Activated T-cell treated with anti-CD3 and anti-CD28 coated beads for 48 hours (primary cell): Measurements from ENCODE around the gene ALK.

Experiments used
- DNase-seq: peaks from one replicate; pipeline ENCODE4 v3.0.0-alpha.2; 2020; ENCODE audit warnings: low read depth

The ALK gene

GRCh38 chr2:29921560-29921915 lies at the start of gene ALK:
Gene ALK (minus strand): TSS chr2:29921586. CDS start chr2:29920659, 927 bp downstream.
- peak; percentile 75 for DNase-seq

DNA sequence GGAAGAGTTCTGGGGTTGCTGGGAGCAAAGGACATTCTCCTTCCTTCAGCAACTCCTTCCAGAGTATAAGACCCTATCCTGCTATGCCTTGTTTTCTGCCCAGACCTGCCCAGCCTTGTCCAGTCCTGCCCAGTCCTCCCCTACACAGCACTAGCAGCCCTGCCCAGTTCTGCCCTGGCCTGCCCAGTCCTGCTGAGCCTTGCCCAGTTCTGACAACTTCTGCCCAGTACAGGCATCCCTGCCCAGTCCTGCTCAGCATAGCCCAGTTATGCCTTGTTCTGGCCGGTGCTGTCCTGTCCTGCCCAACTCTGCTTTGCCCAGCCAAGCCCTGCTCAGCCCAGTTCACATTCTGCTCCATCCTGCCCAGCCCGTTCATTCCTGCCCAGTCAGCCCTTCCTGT lies 44.9 kb upstream of the ALK start:
- no peak for DNase-seq

DNA sequence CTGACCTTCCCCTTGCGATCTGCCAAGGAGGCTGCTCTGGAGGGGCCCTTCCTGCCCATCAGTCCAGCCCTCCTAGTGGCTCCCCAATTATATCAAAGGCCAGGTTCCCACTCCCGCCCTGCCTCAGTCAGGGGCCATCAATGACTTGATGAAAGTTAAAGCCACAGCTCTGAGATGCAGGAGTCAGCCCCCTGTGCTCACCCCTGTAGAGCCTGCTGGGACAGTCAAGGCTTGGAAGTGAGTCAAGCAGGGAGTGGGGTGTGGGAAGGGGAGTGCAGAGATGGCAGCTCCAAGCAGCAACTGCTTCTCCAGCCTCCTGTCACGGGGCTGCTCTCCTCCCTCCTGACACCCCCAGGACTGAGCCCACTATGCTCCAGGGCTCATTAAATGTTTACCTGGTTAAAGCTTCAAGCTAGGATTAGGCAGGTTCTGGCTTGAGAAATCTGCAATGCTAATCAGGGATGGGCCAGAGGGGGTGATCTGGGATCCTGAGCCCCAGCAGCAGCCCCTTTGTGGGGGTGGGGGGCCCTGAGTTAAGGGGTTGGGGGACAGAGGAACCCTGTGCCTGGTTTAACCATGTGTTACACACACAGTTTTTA lies 42.7 kb upstream of the ALK start:
- no peak for DNase-seq

- no peak for DNase-seq
Measured at GRCh38 chr2:29962922-29963321, 41.5 kb upstream of the ALK start.

- DNase-seq, result no peak
Measured at GRCh38 chr2:29954316-29954715, 32.9 kb upstream of the ALK start.

DNA sequence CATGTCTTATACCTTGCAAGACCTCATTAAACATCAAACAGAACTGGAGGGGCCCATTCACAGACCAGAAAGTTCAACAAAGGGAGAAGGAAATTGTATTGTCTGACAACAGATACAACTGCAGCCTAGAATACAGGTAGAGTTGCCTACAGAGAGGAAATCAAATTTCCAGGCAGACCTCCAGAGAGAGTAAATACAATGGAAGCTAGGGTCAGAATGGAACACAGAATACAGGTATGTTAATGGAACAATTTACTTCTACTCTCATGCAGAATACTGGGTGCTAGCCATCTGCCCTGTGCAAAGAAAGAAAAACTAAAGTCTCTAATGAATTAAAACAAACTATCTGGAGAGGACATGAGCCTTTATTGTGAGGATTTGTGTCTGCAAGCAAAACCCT lies 31.6 kb upstream of the ALK start:
- DNase-seq, result no peak

DNA sequence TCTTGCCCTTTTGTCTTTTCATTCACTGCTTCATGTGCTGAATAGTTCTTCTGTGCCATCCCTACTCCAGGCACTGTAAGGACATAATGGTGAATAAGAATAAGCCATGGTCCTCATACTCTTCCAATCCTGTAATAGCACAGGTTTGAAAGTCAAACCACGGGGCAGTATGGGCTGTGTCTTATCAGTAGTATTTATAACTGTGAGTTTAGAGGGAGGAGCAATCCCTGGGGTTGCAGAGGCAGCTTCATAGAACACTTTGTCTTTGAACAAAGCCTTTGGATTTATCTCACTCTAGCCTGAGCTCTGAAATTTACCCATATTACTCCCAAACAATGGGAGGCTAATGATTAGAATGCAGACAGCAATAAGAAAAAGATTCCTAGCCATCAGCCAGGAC lies 30.2 kb upstream of the ALK start:
- no peak for DNase-seq

- DNase-seq, result no peak
Measured at GRCh38 chr2:29950481-29950880, 29.1 kb upstream of the ALK start.

DNA sequence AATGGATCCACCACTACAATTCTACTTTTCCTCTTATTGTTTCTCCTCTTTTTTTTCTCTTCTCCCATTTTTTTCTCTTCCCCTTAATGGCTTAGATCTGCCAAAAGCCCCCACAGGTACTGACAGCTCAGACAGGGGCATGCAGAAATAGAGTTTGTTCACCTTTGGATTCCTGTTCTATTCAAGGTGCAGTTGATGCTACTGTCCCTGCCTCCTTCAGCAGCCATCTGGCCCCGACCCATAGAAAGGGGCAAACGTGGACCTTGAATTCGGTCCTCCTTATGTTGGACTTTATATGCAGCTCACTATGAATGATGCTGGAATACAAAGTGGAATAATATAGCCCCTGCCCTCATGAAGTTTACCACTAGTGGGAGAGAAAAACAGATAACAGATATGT lies 27.7 kb upstream of the ALK start:
- DNase-seq, result no peak

GRCh38 chr2:29946505-29946904 lies 25.1 kb upstream of the ALK start:
- no peak for DNase-seq

- no peak for DNase-seq
Measured at GRCh38 chr2:29942711-29943110, 21.3 kb upstream of the ALK start.

DNA sequence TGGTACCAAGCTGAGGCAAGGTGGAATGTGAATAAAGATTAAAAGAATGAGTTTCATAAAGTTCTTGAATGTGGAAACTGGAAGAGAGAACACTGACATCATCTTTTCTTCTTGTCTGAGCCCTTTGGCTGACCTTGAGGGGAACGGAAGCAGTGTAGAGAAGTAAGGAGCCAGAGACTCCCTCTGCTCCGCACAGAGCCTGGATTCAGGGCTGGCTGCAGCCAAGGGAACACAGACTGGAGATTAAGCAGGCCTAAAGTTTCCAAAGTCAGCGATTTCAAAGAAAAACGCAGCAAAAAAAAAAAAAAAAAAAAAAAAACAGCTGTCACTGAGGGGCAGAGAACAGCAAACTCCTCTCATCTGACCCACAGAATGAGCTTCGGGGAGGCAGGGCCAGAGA lies 19.3 kb upstream of the ALK start:
- no peak for DNase-seq

DNA sequence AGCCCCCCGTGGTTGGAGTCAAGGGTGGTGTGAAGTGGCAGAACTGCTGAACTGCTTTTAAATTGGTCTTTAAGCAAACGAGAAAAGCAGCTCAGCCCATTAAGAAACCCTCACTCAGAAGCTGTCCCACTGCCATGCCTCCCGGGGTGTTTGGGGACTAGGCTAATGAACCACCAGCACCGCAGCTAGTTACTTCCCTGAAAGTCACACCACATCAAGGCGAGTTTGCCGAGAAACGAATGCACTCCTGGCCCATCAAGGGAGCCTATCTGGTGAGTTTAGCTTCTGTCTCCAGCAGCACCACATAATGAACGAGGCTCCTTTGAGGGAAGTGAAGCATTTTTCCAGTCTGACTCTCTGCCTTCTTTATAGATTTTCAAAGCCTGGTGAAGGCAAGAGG lies 14.6 kb upstream of the ALK start:
- no peak for DNase-seq

GRCh38 chr2:29931818-29932217 lies 10.4 kb upstream of the ALK start:
- DNase-seq, result no peak

DNA sequence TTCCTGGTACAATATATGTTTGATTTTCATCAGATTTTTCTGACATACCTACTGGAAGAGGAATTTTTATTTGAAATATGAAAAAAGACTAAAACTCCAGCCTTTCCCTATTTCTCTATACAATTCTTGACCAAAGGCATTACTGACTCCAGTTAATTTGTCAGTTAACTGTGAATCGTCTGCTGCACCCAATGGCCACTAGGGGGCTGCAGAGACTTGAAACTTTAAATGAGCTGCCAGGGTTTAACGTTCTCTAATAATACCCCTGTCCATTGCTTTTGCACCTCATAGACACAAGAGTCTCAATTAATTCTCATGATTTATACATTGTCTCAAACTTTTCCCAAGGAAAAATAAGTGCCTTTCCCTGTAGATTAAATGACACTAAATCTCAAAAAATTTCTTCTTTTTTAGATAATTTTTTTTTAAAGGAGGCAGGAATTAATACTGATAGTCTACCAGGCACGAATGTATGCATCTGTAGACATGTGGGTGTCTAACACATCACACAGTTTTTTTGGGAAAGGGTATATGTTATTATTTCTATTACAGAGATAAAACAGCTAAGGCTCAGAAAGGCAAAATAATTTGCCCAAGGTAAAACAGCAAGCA lies 1.8 kb upstream of the ALK start:
- DNase-seq, result peak; percentile 18

- DNase-seq, result no peak
Measured at GRCh38 chr2:29922605-29923004, 1.2 kb upstream of the ALK start.

- DNase-seq, result peak; percentile 4
Measured at GRCh38 chr2:29920631-29921559, 491 bp downstream of the ALK start.

DNA sequence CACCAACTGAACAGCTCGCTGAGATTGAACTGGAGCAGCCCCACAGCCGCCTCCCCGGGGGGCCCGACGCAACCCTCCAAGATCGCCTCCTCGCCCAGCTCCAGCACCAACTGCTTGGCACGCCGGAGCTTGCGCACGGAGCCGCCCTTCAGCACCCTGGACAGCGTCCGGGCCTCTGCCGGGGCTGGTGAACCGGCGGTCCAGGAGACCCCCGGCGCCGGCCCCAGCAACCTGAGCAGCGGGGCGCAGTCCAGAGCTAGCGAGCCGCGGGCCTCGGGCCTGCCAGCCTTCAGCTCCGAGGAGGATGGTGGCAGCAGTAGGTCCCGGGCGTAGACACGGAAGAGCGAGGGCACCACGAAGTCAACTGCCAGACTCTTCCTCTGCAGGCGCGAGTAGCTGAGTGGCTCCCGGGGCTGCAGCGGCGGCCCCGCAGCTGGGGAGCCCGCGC lies 1.2 kb downstream of the ALK start:
- DNase-seq, result peak; percentile 52

DNA sequence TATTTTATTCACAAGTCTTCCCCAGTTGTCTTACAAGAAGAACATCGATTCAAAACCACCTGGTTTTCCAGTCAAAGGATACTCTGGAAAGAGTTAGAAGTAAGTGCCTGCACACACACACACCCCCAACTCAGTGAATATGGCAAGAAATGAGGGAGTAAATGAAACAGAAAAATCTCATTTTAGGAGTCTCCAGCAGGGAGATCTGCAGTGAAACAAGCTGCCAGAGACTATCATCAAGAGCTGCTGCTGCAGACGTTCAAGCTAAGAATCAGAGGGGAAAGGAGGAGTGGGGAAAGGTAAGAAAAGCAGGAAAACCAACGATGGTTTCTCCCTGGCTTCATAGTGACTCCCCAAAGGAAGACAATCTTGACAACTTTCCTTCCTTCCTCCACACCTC lies 2.4 kb downstream of the ALK start:
- DNase-seq, result no peak

DNA sequence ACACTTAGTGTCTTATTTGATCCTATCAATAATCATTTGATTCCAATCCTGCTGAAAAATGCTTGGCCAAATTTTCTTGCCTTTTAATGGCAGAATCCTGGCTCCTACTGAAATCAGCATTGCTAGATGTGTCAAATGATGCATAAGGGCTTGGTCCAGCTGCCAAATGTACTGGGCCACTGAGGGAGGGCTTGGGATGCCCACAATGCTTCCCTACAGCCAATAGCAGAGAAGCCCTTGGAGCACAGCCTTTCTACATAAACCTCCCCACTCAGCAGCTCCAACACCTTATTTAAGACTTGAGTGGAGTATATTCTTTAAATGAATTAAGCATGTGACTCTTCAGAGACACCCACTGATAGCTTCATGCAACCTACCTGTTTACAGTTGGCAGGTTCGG lies 3.6 kb downstream of the ALK start:
- DNase-seq, result no peak

DNA sequence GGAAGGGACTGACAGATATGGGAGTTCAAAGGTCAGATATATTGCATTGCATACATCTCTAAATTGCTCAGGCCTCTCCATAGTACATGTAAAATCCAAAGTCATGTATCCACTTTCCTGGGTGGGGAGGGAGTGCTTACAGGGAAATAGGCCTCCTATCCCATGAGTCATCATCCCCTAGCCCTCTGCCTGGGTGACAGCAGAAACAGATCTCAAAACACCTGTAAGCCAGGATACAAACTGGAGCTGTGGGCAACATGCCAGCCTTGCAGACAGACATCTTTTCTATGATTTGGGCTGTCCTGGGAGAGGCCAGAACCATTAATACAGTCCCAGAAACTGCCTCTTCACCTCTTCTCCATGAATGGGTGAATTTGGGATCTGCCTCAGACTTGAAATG lies 4.8 kb downstream of the ALK start:
- DNase-seq, result no peak

GRCh38 chr2:29910960-29911359 lies 10.4 kb downstream of the ALK start:
- no peak for DNase-seq

- DNase-seq, result no peak
Measured at GRCh38 chr2:29910465-29910864, 10.9 kb downstream of the ALK start.
